Measurements from ENCODE around the gene CYP2D6. TPM values are rescaled to one million over a fixed set of nuclear protein-coding genes. Genes with fewer than 3 reads are reported as not detected.
A peak's percentile ranks its signal among the peaks of the same experiment; 100 is the strongest.

Gene CYP2D6
- total and polyA plus RNA-seq, 10 of the 15 experiments (the other 5 are each of a cell fraction or from before 2014, with no cell fraction given), result 0.08 to 1.4 (median 0.39) TPM

DNA sequence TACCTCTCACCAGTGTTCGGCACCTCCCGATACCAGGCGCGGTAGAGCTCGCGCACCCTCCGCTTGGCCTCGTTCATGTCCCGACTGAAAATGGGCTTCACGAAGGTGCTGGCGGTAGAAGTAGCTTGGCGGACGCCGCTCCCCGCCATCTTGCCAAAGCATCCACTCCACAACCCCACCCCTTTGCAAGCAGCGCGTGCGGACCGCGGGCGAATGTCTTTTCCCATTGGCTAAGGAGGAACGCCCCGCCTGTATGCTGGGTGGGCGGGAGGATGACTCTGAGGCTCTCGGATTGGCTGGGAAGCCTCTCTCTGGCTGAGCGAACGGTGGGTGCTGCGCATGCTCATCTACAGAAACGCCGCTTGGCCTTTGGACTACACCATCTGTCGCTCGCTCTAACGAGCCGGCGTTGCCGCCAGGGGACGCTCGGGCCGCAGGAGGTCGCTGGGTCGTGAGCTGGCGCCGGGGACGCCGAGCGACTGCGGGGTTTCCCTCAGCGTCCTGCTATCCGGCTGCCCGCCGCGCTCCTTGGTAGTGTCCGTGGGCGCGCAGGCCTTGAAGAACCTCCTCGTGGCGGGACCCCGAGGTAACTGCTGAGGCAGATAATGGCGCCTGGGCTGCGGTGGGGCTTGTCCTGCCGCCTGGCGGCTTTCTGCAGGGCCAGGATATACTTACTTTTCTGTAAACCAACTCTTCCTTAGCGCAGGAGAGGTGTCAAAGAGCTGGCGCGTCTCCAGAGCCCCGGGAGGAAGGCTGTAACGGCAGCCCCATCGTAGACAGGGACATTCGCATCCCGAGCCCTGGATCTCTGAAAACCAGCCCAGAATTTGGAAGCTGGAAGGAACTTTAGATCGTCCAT, 39.8 kb downstream of the CYP2D6 start, which contains the start of gene NDUFA6 (continued):
- peak; percentile 56; the same call in 1 of the 2 replicates for TF ChIP-seq ZNF207 (IDR thresholded peaks at IDR 0.05; ENCODE audit: borderline replicate concordance)
- TF ChIP-seq ZNF274 (IDR thresholded peaks at IDR 0.05; ENCODE audit: insufficient read depth, insufficient read length), result no peak
- peak; percentile 57 for TF ChIP-seq RUNX3 (IDR thresholded peaks at IDR 0.05; ENCODE audit: low read length)
- TF ChIP-seq POU2F2 (IDR thresholded peaks at IDR 0.05; ENCODE audit: borderline replicate concordance, low read depth, low read length), result peak; percentile 50; the same call in 1 of the 3 replicates
- TF ChIP-seq, protein P1, sequence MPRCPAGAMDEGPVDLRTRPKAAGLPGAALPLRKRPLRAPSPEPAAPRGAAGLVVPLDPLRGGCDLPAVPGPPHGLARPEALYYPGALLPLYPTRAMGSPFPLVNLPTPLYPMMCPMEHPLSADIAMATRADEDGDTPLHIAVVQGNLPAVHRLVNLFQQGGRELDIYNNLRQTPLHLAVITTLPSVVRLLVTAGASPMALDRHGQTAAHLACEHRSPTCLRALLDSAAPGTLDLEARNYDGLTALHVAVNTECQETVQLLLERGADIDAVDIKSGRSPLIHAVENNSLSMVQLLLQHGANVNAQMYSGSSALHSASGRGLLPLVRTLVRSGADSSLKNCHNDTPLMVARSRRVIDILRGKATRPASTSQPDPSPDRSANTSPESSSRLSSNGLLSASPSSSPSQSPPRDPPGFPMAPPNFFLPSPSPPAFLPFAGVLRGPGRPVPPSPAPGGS (IDR thresholded peaks at IDR 0.05; ENCODE audit: borderline replicate concordance, insufficient read depth, low read depth, low read length, poor library complexity, severe bottlenecking), result peak; percentile 57
- peak; percentile 26; the same call in 1 of the 2 replicates for TF ChIP-seq HCFC1 (IDR thresholded peaks at IDR 0.05; ENCODE audit: low read length)
- peak; percentile 76; the same call in 1 of the 2 replicates for TF ChIP-seq CHD1 (IDR thresholded peaks at IDR 0.05; ENCODE audit: low read depth, low read length)
- TF ChIP-seq, protein P2, sequence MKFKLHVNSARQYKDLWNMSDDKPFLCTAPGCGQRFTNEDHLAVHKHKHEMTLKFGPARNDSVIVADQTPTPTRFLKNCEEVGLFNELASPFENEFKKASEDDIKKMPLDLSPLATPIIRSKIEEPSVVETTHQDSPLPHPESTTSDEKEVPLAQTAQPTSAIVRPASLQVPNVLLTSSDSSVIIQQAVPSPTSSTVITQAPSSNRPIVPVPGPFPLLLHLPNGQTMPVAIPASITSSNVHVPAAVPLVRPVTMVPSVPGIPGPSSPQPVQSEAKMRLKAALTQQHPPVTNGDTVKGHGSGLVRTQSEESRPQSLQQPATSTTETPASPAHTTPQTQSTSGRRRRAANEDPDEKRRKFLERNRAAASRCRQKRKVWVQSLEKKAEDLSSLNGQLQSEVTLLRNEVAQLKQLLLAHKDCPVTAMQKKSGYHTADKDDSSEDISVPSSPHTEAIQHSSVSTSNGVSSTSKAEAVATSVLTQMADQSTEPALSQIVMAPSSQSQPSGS (IDR thresholded peaks at IDR 0.05; ENCODE audit: low read length), result no peak

DNA sequence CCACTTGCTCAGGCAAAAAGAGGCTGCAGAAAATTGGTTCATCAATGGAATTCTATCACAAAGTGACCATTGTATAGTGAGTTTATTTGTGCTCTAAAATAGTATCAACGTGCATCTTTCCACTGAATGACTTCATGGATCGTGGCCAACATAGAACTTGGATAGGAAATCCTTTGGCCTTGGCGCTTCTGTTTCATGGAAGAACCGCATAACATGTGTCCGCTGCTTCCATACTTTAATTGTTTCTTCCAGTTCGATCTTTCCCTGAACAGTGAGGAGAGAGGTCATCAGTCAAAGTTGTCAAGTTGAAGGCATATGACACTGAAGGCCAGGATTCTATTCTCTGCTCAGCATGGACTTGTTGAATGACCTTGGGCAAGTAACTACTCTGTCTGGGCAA, 44.6 kb downstream of the CYP2D6 start:
- H3K4me3 ChIP-seq, result no peak overlapping the region
- no peak for DNase-seq (ENCODE audit: low read depth, low spot score)
- intact Hi-C loops (cut with micrococcal nuclease; ENCODE audit: unreplicated experiment), result no loop called here
- in situ Hi-C loops (cut with MboI), result no loop called here
- H2AFZ ChIP-seq (ENCODE audit: control insufficient read depth, low read depth, low read length), result no peak overlapping the region
- RAD21 ChIA-PET (ENCODE audit: unreplicated experiment), result no interaction called here
- TF ChIP-seq POLR2A (IDR thresholded peaks at IDR 0.05; ENCODE audit: low read depth, low read length) (no peak), ATF3 (IDR thresholded peaks at IDR 0.05; ENCODE audit: borderline replicate concordance, extremely low read depth, low read depth, low read length) (no peak), ZSCAN29 (IDR thresholded peaks at IDR 0.05) (no peak), CEBPZ (IDR thresholded peaks at IDR 0.05; ENCODE audit: low read depth, low read length) (no peak)
- peaks cover 7 to 9% of the 10 kb centered on the region in 2 experiments for H3K36me3 ChIP-seq (ENCODE audit: control insufficient read depth in 2 of 2, insufficient read depth in 2 of 2, low read length in 1 of 2)
- SMC1A ChIA-PET (ENCODE audit: uncharacterized antibody, unreplicated experiment), result interaction anchor here (1.6 kb wide), 1 partner anchor 32 kb away, joined by 3 read pairs; no protein-coding TSS in a partner anchor
- no peak overlapping the region for H3K27ac ChIP-seq (ENCODE audit: control insufficient read depth, insufficient read depth)
- no peaks in the 10 kb centered on the region; the same call in 1 of the 2 replicates for H3K4me1 ChIP-seq (ENCODE audit: control insufficient read depth, insufficient read depth, low read length)
- no peak overlapping the region for H3K4me2 ChIP-seq (ENCODE audit: control insufficient read depth, insufficient read depth)
- H3K27me3 ChIP-seq (replicated peaks in 1 of 2; ENCODE audit: control insufficient read depth in 2 of 2, insufficient read depth in 2 of 2, low read length in 1 of 2), result no peaks in the 10 kb centered on the region
- H3K79me2 ChIP-seq (ENCODE audit: control insufficient read depth, insufficient read depth, low read length), result peaks cover 28% of the 10 kb centered on the region
- ATAC-seq, result no peak
- H3K9ac ChIP-seq (ENCODE audit: control insufficient read depth, insufficient read depth, low read length), result no peak overlapping the region
- POLR2A ChIA-PET, result no interaction called here
- CTCF ChIA-PET, result no interaction called here
- peaks cover 2% of the 10 kb centered on the region; the same call in 2 of the 3 replicates for H3K9me3 ChIP-seq (replicated peaks; ENCODE audit: control insufficient read depth, insufficient read depth, low read length)
- FAIRE-seq, result no peak
- WGBS (ENCODE audit: insufficient coverage, insufficient replicate concordance, low lambda C conversion rate, missing lambda C conversion rate), result 81% methylated on average over 6 of the region's 6 CpGs
- H4K20me1 ChIP-seq (ENCODE audit: control insufficient read depth, insufficient read depth), result no peaks in the 10 kb centered on the region
- BruUV-seq (replicated peaks), result no TSS peak

All from GM12878 (cell line).